LNCaP clone FGC (cell line): ENCODE measurements around the gene HECTD1.
"Not testable (repeated sequence)": the region's sequence is repeated elsewhere in the genome, so short reads cannot be mapped to it uniquely, and the experiment has no call there.

Experiments
- DNase-seq: peaks from one replicate; pipeline ENCODE4 v3.0.0-alpha.2; 2011; ENCODE audit warnings: low read depth
- H3K4me3 ChIP-seq: 2 replicates; pipeline ENCODE4 v1.5.1; 2011; ENCODE audit warnings: mild to moderate bottlenecking, low read depth, low read length, control low read depth
- CTCF ChIP-seq: IDR thresholded peaks from 2 replicates; pipeline ENCODE4 v1.5.1; 2012; ENCODE audit warnings: mild to moderate bottlenecking; ENCODE audit not compliant: control insufficient read depth, insufficient read depth; ENCODE audit errors: extremely low read depth

HECTD1 gene

GRCh38 chr14:31251028-31251958 lies 43.7 kb upstream of the HECTD1 start:
- no peak overlapping the region for H3K4me3 ChIP-seq
- no peak for DNase-seq
- TF ChIP-seq CTCF: no peak

- DNase-seq: no peak
- no peak for TF ChIP-seq CTCF
- H3K4me3 ChIP-seq: no peak overlapping the region
Measured at GRCh38 chr14:31244626-31245025, 37.0 kb upstream of the HECTD1 start.

GRCh38 chr14:31243860-31244259 lies 36.3 kb upstream of the HECTD1 start:
- no peak for TF ChIP-seq CTCF
- H3K4me3 ChIP-seq: no peak overlapping the region
- no peak for DNase-seq

- not testable (repeated sequence) for DNase-seq, H3K4me3 ChIP-seq
Measured at GRCh38 chr14:31242161-31242940, 34.8 kb upstream of the HECTD1 start.

- DNase-seq: no peak
Measured at GRCh38 chr14:31241450-31242114, 34.0 kb upstream of the HECTD1 start.

GRCh38 chr14:31239741-31240140 lies 32.1 kb upstream of the HECTD1 start:
- no peak for TF ChIP-seq CTCF
- DNase-seq: no peak
- H3K4me3 ChIP-seq: no peak overlapping the region

More at GRCh38 chr14:31241450-31242114, 34.0 kb upstream of the HECTD1 start:
- TF ChIP-seq CTCF: no peak
- no peak overlapping the region for H3K4me3 ChIP-seq

- no peak for TF ChIP-seq CTCF
- no peak overlapping the region for H3K4me3 ChIP-seq
- no peak for DNase-seq
Measured at GRCh38 chr14:31235462-31235861, 27.9 kb upstream of the HECTD1 start.
